GM12873 (cell line): ENCODE data around the gene FGF21.

ENCODE experiments used
- CTCF ChIP-seq: IDR thresholded peaks from 2 replicates; pipeline ENCODE4 v1.5.1; 2012; ENCODE audit warnings: low read depth, mild to moderate bottlenecking, moderate library complexity, low read length, control low read depth; ENCODE audit not compliant: insufficient read depth; ENCODE audit errors: missing control alignments

FGF21 gene

GRCh38 chr19:48796298-48797083, 41.2 kb downstream of the FGF21 start:
- no peak for TF ChIP-seq CTCF

- no peak for TF ChIP-seq CTCF
These were observed 41.8 kb downstream of the FGF21 start for GRCh38 chr19:48797103-48797502.

DNA sequence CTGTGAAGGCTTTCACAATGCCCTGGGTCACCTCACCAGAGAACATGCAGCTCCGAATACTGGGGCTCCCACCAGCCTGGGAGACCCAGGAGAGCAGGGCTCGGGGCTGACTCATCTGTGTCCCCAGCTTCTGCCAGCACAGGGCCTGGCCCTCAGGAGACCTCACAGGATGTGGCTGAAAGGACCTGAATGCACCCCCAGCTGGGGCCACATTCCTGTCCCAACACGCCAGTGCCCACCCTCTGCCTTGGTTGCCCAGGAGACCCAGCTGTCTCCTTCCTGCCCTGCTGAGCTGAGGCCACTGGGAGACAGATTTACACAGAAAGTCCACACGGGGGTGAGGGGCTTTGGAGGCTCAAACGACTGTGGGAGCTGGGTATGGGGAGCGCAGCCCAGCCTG, 43.6 kb downstream of the FGF21 start:
- TF ChIP-seq CTCF: no peak

- no peak for TF ChIP-seq CTCF
These were observed 44.3 kb downstream of the FGF21 start for GRCh38 chr19:48799358-48800300.

GRCh38 chr19:48802623-48803022, 47.3 kb downstream of the FGF21 start:
- no peak for TF ChIP-seq CTCF

DNA sequence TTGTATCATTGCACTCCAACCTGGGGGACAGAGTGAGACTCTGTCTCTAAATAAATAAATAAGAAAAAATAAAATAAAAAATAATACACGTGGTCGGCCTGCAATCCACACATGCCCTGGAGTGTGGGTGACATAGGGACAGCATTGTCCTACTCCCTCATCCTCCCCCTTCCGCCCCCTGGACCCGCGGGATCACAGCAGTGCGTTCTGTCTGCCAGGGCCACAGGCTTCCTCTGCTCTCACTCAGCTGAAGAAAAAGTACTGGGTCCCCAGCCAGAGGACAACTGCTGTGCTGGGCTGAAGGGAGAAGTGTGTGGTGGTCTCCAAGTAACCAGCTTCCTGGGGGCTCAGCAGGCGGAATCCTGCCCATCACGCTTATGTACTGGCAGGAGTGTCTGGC, 49.2 kb downstream of the FGF21 start:
- TF ChIP-seq CTCF: no peak

DNA sequence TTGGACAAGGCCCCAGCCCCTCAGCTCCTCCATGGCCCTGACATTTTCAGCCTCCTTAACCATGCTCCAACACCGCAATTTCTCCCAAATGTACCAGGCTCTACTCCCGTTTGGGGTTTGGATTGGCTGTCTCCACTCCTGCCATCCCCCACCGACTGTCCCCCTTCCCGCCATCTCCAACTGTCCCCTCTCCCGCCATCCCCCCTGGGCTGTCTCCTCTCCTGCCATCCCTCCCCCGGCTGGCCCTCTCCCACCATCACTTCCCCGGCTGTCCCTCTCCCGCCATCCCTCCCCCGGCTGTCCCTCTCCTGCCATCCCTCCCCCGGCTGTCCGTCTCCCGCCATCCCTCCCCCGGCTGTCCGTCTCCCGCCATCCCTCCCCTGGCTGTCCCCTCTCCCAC, 50.1 kb downstream of the FGF21 start:
- TF ChIP-seq CTCF: no peak
